NCI-H128 (cell line): ENCODE measurements around the gene DNAJC25.
"Not testable (repeated sequence)": the region's sequence is repeated elsewhere in the genome, so short reads cannot be mapped to it uniquely, and the experiment has no call there.

ENCODE experiments used
- DNase-seq: peaks from one replicate; lab custom pipeline; 2025; ENCODE audit not compliant: unreplicated experiment; lab: John Stamatoyannopoulos, UW

Gene DNAJC25

DNA sequence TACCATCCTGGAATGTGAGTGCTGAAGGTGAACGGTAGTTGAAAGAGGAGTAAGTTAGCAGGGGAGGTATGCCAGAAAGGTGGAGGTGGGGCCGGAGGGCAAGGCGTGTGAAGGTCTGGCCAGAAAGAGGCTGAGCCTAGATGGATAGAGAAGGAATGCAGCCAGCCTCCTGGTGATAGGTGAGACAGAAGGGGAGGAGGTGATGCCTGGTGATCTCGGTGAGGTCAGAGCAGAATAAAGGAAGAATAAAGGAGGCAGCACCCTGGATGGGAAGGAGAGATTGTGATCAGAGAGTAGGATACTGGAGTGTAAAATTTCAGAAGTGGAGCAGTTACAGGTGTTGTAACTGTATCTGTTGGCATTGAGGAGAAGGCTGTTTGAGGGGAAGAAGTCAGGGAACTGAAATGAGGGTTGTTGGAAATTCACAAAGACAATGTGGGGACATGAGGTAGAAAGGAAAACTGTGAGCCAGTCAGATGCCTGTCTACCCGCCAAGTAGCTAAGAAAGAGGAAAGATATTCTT is 32.2 kb downstream of the DNAJC25 start:
- no peak for DNase-seq

GRCh38 chr9:111668026-111668573 is 37.0 kb downstream of the DNAJC25 start:
- DNase-seq: no peak

DNA sequence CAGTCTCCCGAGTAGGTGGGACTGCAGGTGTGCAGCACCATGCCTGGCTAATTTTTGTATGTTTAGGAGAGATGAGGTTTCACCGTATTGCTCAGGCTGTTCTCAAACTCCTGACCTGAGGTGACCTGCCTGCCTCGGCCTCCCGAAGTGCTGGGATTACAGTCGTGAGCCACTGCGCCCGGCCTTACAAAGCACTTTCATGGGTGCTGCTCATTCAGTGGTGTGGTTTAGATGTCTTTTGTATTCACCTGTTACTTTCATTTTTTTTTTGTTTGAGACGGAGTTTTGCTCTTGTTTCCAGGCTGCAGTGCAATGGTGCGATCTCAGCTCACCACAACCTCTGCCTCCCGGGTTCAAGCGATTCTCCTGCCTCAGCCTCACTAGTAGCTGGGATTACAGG is 37.5 kb downstream of the DNAJC25 start:
- not testable (repeated sequence) for DNase-seq

GRCh38 chr9:111674319-111674718 is 43.2 kb downstream of the DNAJC25 start:
- DNase-seq: no peak

DNA sequence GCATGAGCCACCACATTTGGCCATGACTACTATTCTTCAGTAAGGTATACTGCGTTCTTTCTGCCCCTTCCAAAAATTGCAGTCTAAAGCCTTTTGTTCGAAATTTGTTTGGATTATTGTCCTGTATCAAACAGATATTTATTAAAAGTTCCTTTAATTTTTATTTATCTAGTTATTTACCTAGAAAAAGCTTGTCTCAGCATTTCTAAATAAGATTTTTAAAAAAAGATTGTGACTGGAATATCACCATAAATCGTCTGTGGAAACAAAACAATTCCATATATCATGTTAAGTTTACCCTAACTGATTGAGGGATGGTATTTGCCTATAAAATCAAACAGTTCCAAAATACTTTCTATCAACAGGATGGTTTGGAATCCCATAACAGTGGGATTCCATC is 45.0 kb downstream of the DNAJC25 start:
- DNase-seq: no peak

DNA sequence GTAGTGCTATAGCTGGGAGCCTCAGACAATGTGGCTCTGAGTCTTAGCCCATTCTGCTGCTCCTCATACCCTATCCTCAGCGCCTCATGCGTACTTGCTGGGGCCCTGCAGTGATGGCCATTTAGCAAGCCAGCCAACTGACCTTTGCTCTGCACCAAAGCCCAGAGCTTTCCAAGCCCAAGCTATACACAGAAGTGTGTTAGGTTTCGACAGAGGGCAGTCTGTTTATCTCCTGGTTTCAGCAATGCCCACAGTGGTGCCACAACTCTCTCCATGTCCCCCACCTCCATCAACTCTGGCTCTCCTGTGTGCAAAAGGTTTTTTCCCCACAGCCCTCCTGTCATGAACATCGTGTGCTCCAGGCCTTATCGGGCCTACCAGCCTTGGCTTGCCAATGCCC is 47.2 kb downstream of the DNAJC25 start:
- DNase-seq: no peak

DNA sequence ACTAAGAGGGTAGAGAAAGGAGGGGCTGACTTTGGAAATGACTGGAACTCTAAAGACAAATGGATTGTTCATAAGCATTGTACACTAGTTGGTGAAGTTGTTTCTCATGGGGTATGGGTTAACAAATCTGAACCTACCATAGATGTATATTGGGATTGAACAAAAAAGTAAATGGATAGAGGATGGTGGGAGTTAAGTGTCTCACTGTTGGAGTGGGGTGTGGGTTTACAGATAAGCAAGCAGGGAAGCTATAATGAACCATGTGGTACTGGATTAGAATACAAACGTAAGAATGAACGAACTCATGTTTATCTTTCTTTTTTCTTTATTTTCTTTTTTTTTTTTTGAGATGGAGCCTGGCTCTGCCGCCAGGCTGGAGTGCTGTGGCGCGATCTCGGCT is 48.1 kb downstream of the DNAJC25 start:
- no peak for DNase-seq

GRCh38 chr9:111683392-111683791 is 52.3 kb downstream of the DNAJC25 start:
- DNase-seq: no peak

- DNase-seq: no peak
Measured at GRCh38 chr9:111691672-111692329, 60.7 kb downstream of the DNAJC25 start.

DNA sequence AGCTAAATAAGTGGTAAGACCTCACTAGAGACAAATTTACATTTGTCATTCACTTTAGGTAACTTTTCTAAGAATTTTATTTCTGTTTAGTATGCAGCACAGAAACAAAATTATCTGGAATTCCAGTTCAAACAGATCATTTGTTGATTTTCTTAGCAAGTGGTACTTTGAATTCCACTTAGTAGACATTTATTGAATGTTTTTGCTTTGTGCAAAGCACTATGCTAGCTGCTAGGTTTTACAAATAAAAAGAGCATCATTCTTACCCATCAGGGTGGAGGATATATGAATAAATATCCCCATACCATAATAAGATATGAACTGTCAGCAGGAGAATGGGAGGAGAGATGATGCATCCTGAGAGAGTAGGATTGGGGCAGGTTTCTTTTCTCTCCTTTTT is 65.7 kb downstream of the DNAJC25 start:
- DNase-seq: no peak

GRCh38 chr9:111700776-111701175 is 69.6 kb downstream of the DNAJC25 start:
- DNase-seq: no peak
